H1 (cell line): Measurements from ENCODE around the gene DYDC2. TPM values are rescaled to one million over a fixed set of nuclear protein-coding genes. Genes with fewer than 3 reads are reported as not detected.

ENCODE experiments used
- CTCF ChIA-PET: fragments of 300-600 bp; sonication (Branson Sonifier 250); formaldehyde crosslinking; loops from one replicate; lab custom pipeline; 2021; ENCODE audit not compliant: partially characterized antibody; lab: Charles Lee
- POLR2A ChIA-PET: fragments of 300-600 bp; sonication (Branson Sonifier 250); formaldehyde crosslinking; loops from one replicate; lab custom pipeline; 2021; ENCODE audit warnings: inconsistent platforms; ENCODE audit not compliant: partially characterized antibody; lab: Charles Lee
- DNase-seq, 2 experiments: peaks; one replicate each; pipeline versions ENCODE4 v3.0.0 to v3.0.0-alpha.2; 2010 to 2022; ENCODE audit warnings: low spot score in 2 of 2, low read depth in 1 of 2, mixed read lengths in 1 of 2
- FAIRE-seq: peaks from 2 replicates; lab custom pipeline; 2011; peaks lifted over from hg19 to GRCh38; lab: Jason Lieb, UNC
- H2AFZ ChIP-seq: 2 replicates; pipeline ENCODE4 v1.8.1; 2012; ENCODE audit warnings: low read length, inconsistent platforms
- H2AK5ac ChIP-seq: 2 replicates; pipeline ENCODE4 v1.6.1; 2013; ENCODE audit warnings: low read depth, low read length
- H2BK120ac ChIP-seq: replicated peaks from 2 replicates; pipeline ENCODE3; 2013; ENCODE audit warnings: low read depth, low read length, inconsistent platforms
- H2BK12ac ChIP-seq: 2 replicates; pipeline ENCODE4 v1.6.1; 2013; ENCODE audit warnings: low read depth, low read length
- H2BK15ac ChIP-seq: 2 replicates; pipeline ENCODE4 v1.6.1; 2013; ENCODE audit warnings: low read length
- H2BK20ac ChIP-seq: 2 replicates; pipeline ENCODE4 v1.6.1; 2013; ENCODE audit warnings: low read length
- H2BK5ac ChIP-seq: 2 replicates; pipeline ENCODE4 v1.6.1; 2013; ENCODE audit warnings: low read depth, low read length
- H3K14ac ChIP-seq: 2 replicates; pipeline ENCODE4 v1.6.1; 2013; ENCODE audit warnings: inconsistent platforms; ENCODE audit not compliant: insufficient read length
- H3K18ac ChIP-seq: 2 replicates; pipeline ENCODE4 v1.6.1; 2013; ENCODE audit warnings: low read length; ENCODE audit errors: extremely low read depth
- H3K23ac ChIP-seq: 2 replicates; pipeline ENCODE4 v1.6.1; 2013; ENCODE audit warnings: inconsistent platforms; ENCODE audit not compliant: insufficient read length
- H3K23me2 ChIP-seq: 2 replicates; pipeline ENCODE4 v1.6.1; 2013; ENCODE audit warnings: low read depth, low read length
- H3K27ac ChIP-seq: 2 replicates; pipeline ENCODE4 v1.6.1; 2011; ENCODE audit warnings: low read depth, low read length, inconsistent platforms
- H3K27me3 ChIP-seq, 4 experiments: replicated peaks in 1 of 4; 1 replicate in 1 of 4; 2 replicates in 3 of 4; pipeline versions ENCODE4 v1.6.1 to v1.8.1; 2011 to 2013; ENCODE audit warnings: low read length in 3 of 4, mild to moderate bottlenecking in 3 of 4, inconsistent platforms in 2 of 4, mixed read lengths in 2 of 4, moderate library complexity in 1 of 4; ENCODE audit not compliant: control insufficient read depth in 3 of 4, insufficient read depth in 3 of 4; ENCODE audit errors: extremely low read depth in 1 of 4
- H3K36me3 ChIP-seq, 4 experiments: 2 replicates each; pipeline versions ENCODE4 v1.6.1 to v1.8.1; 2011 to 2013; ENCODE audit warnings: mild to moderate bottlenecking in 4 of 4, low read length in 3 of 4, moderate library complexity in 2 of 4, control low read depth in 1 of 4, inconsistent platforms in 1 of 4; ENCODE audit not compliant: insufficient read depth in 4 of 4, control insufficient read depth in 2 of 4
- H3K4ac ChIP-seq: replicated peaks from 2 replicates; pipeline ENCODE3; 2013; ENCODE audit warnings: low read length, low read depth, mixed read lengths, inconsistent platforms; ENCODE audit not compliant: insufficient read length
- H3K4me1 ChIP-seq, 4 experiments: replicated peaks in 1 of 4; 1 replicate in 1 of 4; 2 replicates in 3 of 4; pipeline versions ENCODE4 v1.6.1 to v1.8.1; 2011 to 2013; ENCODE audit warnings: low read length in 3 of 4, inconsistent platforms in 2 of 4, mixed read lengths in 1 of 4; ENCODE audit not compliant: insufficient read depth in 4 of 4, control insufficient read depth in 3 of 4
- H3K4me2 ChIP-seq, 2 experiments: 2 replicates each; pipeline versions ENCODE4 v1.6.1 to v1.8.1; 2011 to 2013; ENCODE audit warnings: low read depth in 2 of 2, low read length in 2 of 2, control low read depth in 1 of 2, inconsistent platforms in 1 of 2, mild to moderate bottlenecking in 1 of 2; ENCODE audit not compliant: insufficient read depth in 1 of 2
- H3K4me3 ChIP-seq, 4 experiments: fragments of 200-600, 300-600 bp in 1 of 4; sonication (generic), shearing (Covaris generic), sonication (Bioruptor Twin) in 1 of 4; 2 replicates each; pipeline versions ENCODE4 v1.5.1 to v1.8.1; 2011 to 2016; ENCODE audit warnings: low read length in 4 of 4, low read depth in 3 of 4, control low read depth in 2 of 4, inconsistent platforms in 2 of 4, mild to moderate bottlenecking in 2 of 4, mixed read lengths in 1 of 4, moderate library complexity in 1 of 4; ENCODE audit not compliant: insufficient read depth in 2 of 4; ENCODE audit errors: extremely low read depth in 1 of 4
- H3K56ac ChIP-seq: replicated peaks from 2 replicates; pipeline ENCODE3; 2013; ENCODE audit warnings: low read depth, mild to moderate bottlenecking, mixed read lengths, low read length, inconsistent platforms; ENCODE audit not compliant: insufficient read length
- H3K79me1 ChIP-seq: 2 replicates; pipeline ENCODE4 v1.6.1; 2013; ENCODE audit warnings: low read depth, low read length, control low read depth
- H3K79me2 ChIP-seq, 2 experiments: 2 replicates each; pipeline versions ENCODE4 v1.6.1 to v1.8.1; 2012 to 2013; ENCODE audit warnings: low read length in 2 of 2, mild to moderate bottlenecking in 2 of 2, inconsistent platforms in 1 of 2; ENCODE audit not compliant: insufficient read depth in 2 of 2, control insufficient read depth in 1 of 2
- H3K9ac ChIP-seq, 4 experiments: replicated peaks in 1 of 4; 1 replicate in 1 of 4; 2 replicates in 3 of 4; pipeline versions ENCODE4 v1.6.1 to v1.8.1; 2011 to 2013; ENCODE audit warnings: low read depth in 3 of 4, low read length in 3 of 4, control low read depth in 2 of 4, mild to moderate bottlenecking in 2 of 4, moderate library complexity in 2 of 4, inconsistent platforms in 1 of 4; ENCODE audit errors: extremely low read depth in 1 of 4
- H3K9me3 ChIP-seq, 2 experiments: 2 replicates each; pipeline versions ENCODE4 v1.6.1 to v1.8.1; 2012 to 2013; ENCODE audit warnings: mild to moderate bottlenecking in 2 of 2, moderate library complexity in 2 of 2, control low read depth in 1 of 2, inconsistent platforms in 1 of 2, low read depth in 1 of 2, low read length in 1 of 2, mixed read lengths in 1 of 2; ENCODE audit not compliant: insufficient read depth in 2 of 2
- H4K20me1 ChIP-seq, 2 experiments: replicated peaks in 1 of 2; 2 replicates each; pipeline versions ENCODE3 to v1.8.1; 2011 to 2013; ENCODE audit warnings: inconsistent platforms in 2 of 2, low read length in 2 of 2, mild to moderate bottlenecking in 1 of 2; ENCODE audit not compliant: insufficient read depth in 2 of 2, control insufficient read depth in 1 of 2
- H4K5ac ChIP-seq: 2 replicates; pipeline ENCODE4 v1.6.1; 2013; ENCODE audit warnings: low read length, low read depth, mixed read lengths, inconsistent platforms; ENCODE audit not compliant: insufficient read length
- H4K8ac ChIP-seq: 2 replicates; pipeline ENCODE4 v1.8.0; 2013; ENCODE audit warnings: mild to moderate bottlenecking, moderate library complexity, low read length, inconsistent platforms; ENCODE audit not compliant: insufficient read depth; ENCODE audit errors: extremely low read depth
- H4K91ac ChIP-seq: replicated peaks from 2 replicates; pipeline ENCODE3; 2013; ENCODE audit warnings: low read length, mixed read lengths, inconsistent platforms; ENCODE audit not compliant: insufficient read length
- ATF3 ChIP-seq: IDR thresholded peaks from 2 replicates; pipeline ENCODE4 v1.6.1; 2011; ENCODE audit warnings: low read depth, mild to moderate bottlenecking, low read length; ENCODE audit not compliant: insufficient read depth
- BCL11A ChIP-seq, 2 experiments: IDR thresholded peaks; one replicate each; pipeline ENCODE4 v1.6.1; 2011; ENCODE audit warnings: low read depth in 2 of 2, low read length in 2 of 2, mild to moderate bottlenecking in 2 of 2
- USF2 ChIP-seq: IDR thresholded peaks from 2 replicates; pipeline ENCODE4 v1.6.1; 2011; ENCODE audit warnings: low read length, improper control_type of control experiment
- WGBS, 2 experiments: shearing (Covaris generic) in 1 of 2; methylation state at CpG; one replicate each; pipeline versions ENCODE4 v1.1.6 to v1.1.7; 2013 to 2015; ENCODE audit warnings: low lambda C conversion rate in 2 of 2, mixed read lengths in 2 of 2, inconsistent platforms in 1 of 2, low coverage in 1 of 2, missing lambda C conversion rate in 1 of 2; ENCODE audit not compliant: insufficient replicate concordance in 2 of 2, insufficient coverage in 1 of 2, insufficient read length in 1 of 2; ENCODE audit errors: extremely low coverage in 1 of 2, missing lambda C conversion rate in 1 of 2; 5-methylcytosine and 5-hydroxymethylcytosine counted together
- polyA plus RNA-seq, 7 experiments: library from polyadenylated mRNA; depleted of rRNA in 3 of 7; stranded (reverse) in 5 of 7; unstranded in 2 of 7; fragments of >200 nt in 5 of 7; fragments of 200-250 nt in 2 of 7; gene quantifications; 1 replicate in 5 of 7; 2 replicates in 1 of 7; 4 replicates in 1 of 7; pipeline versions ENCODE4 v1.2.1 to v1.2.3, GENCODE V29; 2011 to 2013; ENCODE audit warnings: missing spikeins in 2 of 7, mixed read lengths in 2 of 7
- total RNA-seq: library from RNA; stranded (reverse); fragmentation: NEBNext Ultra II Directional; extraction: Animal tissue kit (Norgen Biotek cat#: 25700); gene quantifications from 2 replicates; pipeline ENCODE4 v1.2.1, GENCODE V29; 2021

The DYDC2 gene
- total and polyA plus RNA-seq, 2 of the 8 experiments (the other 6 are each of a cell fraction or from before 2014, with no cell fraction given) = 1.5 to 5.2 TPM

GRCh38 chr10:80416479-80417098 is 60.0 kb downstream of the DYDC2 start:
- peaks cover 0 to 28% of the 10 kb centered on the region in 2 experiments; a peak in 2 of 4 replicates for H3K79me2 ChIP-seq
- H2BK120ac ChIP-seq = no peak overlapping the region
- H3K4me3 ChIP-seq = peak overlapping the region in 1 of 4 experiments; percentile 13; a peak in 1 of 8 replicates
- no peak overlapping the region for H2BK12ac ChIP-seq
- H3K56ac ChIP-seq = no peak overlapping the region
- no peak overlapping the region for H2AFZ ChIP-seq
- H3K4ac ChIP-seq = no peak overlapping the region
- CTCF ChIA-PET = interaction anchor here (5.9 kb wide), 1 partner anchor 88 kb away, joined by 28 read pairs; no protein-coding TSS in a partner anchor
- FAIRE-seq (no peak), DNase-seq (no peak)
- H3K27me3 ChIP-seq = peaks cover 0 to 11% (median 1%) of the 10 kb centered on the region in 4 experiments; a peak in 4 of 7 replicates
- no peak overlapping the region for H4K8ac ChIP-seq
- H2BK5ac ChIP-seq = no peak overlapping the region
- H3K23ac ChIP-seq = no peak overlapping the region
- no peak overlapping the region for H3K18ac ChIP-seq
- H3K14ac ChIP-seq = no peak overlapping the region
- H3K9me3 ChIP-seq = no peaks in the 10 kb centered on the region
- H2AK5ac ChIP-seq = no peak overlapping the region
- no peak overlapping the region for H3K27ac ChIP-seq
- no peak overlapping the region for H2BK15ac ChIP-seq
- peaks cover 18 to 42% of the 10 kb centered on the region in 2 experiments for H4K20me1 ChIP-seq
- H4K5ac ChIP-seq = no peak overlapping the region
- peak overlapping the region; percentile 7 to 71; a peak in 3 of 4 replicates for H3K4me2 ChIP-seq
- H2BK20ac ChIP-seq = no peak overlapping the region
- H3K36me3 ChIP-seq = peaks cover 0 to 3% (median 0%) of the 10 kb centered on the region in 4 experiments; a peak in 5 of 8 replicates
- TF ChIP-seq ATF3 (no peak), USF2 (no peak), BCL11A (IDR thresholded peaks at IDR 0.05; ENCODE audit: low read depth in 2 of 2, low read length in 2 of 2) (no peak)
- no peak overlapping the region for H3K9ac ChIP-seq
- no peak overlapping the region for H4K91ac ChIP-seq
- H3K4me1 ChIP-seq = peaks cover 4 to 22% (median 12%) of the 10 kb centered on the region in 4 experiments
- WGBS, 2 experiments = 45% methylated on average over 15 of the region's 15 CpGs; no CpG with 5 or more reads in 1 of the 2 experiments
- no peaks in the 10 kb centered on the region for H3K23me2 ChIP-seq
- H3K79me1 ChIP-seq = peaks cover 11% of the 10 kb centered on the region
- POLR2A ChIA-PET = no interaction called here
